HG03175 (cell line): ENCODE results near the gene PPBP.
"Not testable (repeated sequence)": the region's sequence is repeated elsewhere in the genome, so short reads cannot be mapped to it uniquely, and the experiment has no call there.

Experiments
- ATAC-seq: cut with Tn5 transposase; IDR thresholded peaks from one replicate; pipeline ENCODE4 v1.9.1; 2021; ENCODE audit warnings: mild to moderate bottlenecking, moderate library complexity; ENCODE audit not compliant: unreplicated experiment

The PPBP gene

DNA sequence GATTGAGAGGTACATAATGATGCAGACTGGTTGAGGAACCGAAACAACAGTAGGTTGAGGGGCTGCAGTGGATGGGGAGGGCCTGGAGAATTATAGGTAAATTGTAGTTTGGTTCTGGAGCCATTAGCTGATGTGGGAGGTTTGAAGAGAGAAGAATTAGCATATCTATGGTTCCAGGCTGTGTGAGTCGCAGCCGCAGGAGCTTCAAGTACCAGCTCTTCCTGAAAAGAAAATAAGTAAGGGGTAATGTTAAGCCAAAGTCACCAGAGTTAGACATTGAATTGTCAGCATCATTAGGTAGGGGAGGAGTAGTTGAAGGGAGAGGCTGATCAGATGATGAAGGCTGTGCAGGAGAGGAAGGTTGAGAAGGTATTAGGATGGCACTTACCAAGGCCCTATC lies 35.6 kb downstream of the PPBP start:
- ATAC-seq, result no peak

DNA sequence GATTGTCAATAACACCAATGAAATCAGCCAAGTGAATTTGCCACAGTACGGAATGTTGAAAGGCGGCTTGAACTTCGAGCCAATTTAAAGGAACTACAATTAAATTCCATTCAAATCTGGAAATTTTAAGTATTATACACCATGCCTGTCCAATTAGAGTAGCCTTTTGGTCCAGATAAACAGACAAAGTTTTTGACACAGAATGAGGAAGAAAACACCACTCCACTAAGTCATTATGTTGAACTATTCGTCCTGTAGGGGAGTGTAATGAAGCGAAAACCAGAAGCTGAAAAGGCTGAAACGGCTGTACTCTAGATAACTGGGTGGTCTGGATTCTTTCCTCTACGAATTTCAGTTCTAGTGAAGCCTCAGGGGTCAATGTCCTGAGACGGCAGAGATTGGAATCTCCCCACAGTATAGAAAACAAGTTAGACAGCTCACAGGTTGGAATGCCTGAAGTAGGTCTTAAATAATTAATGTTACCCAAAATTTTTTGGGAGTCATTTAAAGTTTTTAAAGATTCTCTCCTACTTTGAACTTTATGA lies 37.5 kb downstream of the PPBP start:
- ATAC-seq, result not testable (repeated sequence)

DNA sequence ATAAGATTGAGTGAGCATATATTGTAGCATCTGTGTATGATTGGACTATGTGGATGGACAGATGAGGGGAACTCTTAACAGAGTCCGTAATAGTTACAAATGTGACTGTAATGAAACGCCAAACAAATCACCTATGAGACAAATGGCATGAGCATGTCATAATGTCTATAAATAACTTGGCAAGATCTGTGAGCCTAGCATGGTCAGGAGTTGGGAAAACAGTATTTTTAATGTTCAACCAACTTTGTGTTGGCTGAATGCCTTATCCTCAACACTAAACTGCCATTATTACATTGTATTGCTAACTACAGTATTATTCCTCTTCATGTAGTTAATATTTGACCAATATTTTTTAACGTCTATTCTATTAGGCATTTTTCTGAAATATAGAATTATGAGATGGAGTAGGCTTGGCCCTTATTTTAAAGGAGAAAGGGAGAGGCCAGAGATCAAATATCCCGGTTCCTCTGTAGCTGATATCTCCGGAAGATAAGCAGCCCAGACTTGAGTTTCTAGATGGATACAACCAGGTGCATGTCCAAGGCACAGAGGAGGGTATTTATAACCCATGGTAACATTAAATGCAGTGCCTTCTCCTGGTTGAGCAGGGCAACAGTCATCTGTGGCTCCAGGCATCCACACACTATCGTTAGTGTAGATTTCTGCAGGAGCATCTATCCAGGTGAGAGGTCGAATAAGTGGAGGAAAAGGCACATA lies 38.8 kb downstream of the PPBP start:
- no peak for ATAC-seq

GRCh38 chr4:73948291-73948690 lies 39.7 kb downstream of the PPBP start:
- no peak for ATAC-seq

GRCh38 chr4:73947239-73947985 lies 40.6 kb downstream of the PPBP start:
- ATAC-seq, result no peak

GRCh38 chr4:73945674-73946449 lies 42.1 kb downstream of the PPBP start:
- no peak for ATAC-seq

DNA sequence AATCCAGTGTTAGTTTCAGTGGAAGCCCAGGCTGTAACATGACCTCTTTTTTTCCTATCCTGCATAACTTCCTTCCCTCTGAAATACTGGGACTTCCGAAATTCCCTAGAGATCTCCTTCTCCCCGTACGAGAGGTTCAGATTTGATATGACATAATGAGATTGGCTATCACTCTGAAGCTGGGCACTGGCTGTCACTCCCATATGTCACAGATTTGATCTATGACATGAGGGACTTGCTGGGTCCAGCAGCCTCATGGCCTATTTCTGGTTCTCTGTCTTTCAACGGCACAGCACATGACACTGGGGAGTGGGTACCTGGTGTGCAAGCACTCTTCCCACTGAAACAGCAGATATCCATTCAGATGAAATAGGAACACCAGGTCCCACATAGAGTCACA lies 42.9 kb downstream of the PPBP start:
- no peak for ATAC-seq

DNA sequence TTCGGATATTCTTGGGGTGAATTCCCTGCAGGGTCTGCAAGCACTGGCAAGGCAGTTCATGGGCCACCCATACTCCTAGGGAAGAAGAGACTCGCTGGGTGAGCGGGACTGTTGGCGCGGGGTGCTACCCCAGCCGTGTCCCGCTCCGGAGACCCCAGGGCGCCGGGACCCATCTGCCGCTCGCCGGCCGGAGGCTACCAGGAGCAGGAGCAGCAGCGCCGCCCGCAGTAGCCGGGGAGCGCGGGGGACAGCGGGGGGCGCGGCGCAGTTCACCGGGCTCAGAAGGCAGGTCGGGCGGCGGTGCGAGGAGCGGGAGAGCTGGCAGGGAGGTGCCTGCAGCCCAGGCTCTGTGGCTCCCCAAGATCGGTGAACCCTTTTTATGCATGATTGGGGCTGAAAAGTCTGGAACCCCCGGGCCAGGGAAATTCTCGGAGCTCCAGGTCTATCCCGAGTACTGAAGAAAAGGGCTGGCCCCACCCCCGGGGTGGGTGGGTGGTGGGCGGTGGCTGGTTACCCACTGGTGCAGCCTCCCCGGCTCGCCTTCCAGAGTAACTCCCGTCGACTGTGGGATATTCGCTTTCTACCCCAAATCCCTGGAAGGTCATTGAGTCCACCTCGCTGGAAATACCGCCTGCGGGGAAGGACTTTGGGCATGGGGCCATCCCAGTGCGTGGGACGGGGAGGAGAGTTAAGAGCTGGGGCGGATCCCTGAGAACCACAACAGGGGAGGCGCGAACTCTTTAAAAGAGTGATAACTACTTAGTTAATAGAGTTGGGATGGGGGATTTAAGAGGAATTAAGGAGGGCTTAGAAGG lies 43.7 kb downstream of the PPBP start:
- ATAC-seq, result no peak

DNA sequence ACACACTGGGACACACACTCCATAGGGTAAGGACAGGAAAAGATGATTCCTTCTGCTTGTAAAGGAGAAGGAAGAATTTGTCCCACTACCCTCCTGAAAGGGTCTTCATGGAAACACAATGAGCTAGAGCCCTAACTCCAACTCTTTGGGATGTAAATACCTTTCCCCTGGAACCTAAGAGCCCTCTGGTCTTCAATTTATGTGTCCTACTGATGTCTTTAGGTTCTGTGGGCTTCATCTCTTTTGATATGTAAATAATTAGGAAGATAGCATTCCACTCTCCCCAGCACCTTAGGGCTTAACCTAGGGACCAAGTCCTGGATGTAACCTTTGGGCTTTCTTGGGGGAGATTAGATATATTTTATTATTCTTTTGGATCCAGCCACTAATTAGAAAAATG lies 44.4 kb downstream of the PPBP start:
- no peak for ATAC-seq

DNA sequence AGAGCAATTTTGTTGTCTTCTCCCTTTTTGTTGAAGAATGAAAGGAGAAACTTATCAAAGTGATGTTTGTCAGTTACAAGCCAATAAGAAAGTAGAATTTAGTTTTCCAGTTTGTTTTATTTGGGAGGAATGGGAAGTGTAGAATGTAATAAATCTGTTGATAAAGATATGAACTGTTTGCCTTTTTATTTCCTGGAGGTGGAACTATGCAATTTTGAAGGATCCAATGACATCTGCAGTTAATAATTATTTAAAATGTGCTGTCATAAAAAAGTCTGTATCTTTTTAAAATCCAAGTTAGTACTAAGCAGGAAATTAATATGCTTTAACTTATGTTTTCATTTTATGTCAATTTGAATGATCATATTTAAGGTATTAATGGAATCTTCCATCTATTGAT lies 51.0 kb downstream of the PPBP start:
- ATAC-seq, result no peak
